Neutrophil (primary cell): Measurements from ENCODE around the gene MAN1A1.

Source experiments
- H3K27ac ChIP-seq: fragments of 200-600 bp; sonication (generic); 2 replicates; pipeline ENCODE4 v1.5.1; 2016; ENCODE audit warnings: mild to moderate bottlenecking, moderate library complexity
- H3K27me3 ChIP-seq: fragments of 200-600 bp; sonication (generic); 2 replicates; pipeline ENCODE4 v1.6.0; 2016; ENCODE audit warnings: mild to moderate bottlenecking
- H3K36me3 ChIP-seq: fragments of 200-600 bp; sonication (generic); 2 replicates; pipeline ENCODE4 v1.5.1; 2017
- H3K4me1 ChIP-seq, 2 experiments: fragments of 200-600 bp in 1 of 2; sonication (generic) in 1 of 2; 1 replicate in 1 of 2; 2 replicates in 1 of 2; pipeline versions ENCODE4 v1.5.1 to v1.6.1; 2013 to 2016; ENCODE audit warnings: low read depth in 1 of 2, low read length in 1 of 2, mild to moderate bottlenecking in 1 of 2, moderate library complexity in 1 of 2; ENCODE audit not compliant: control insufficient read depth in 1 of 2, insufficient read depth in 1 of 2
- H3K4me3 ChIP-seq, 2 experiments: fragments of 200-600 bp in 1 of 2; sonication (generic) in 1 of 2; 1 replicate in 1 of 2; 2 replicates in 1 of 2; pipeline ENCODE4 v1.5.1; 2013 to 2016; ENCODE audit warnings: low read depth in 1 of 2, low read length in 1 of 2, mild to moderate bottlenecking in 1 of 2, moderate library complexity in 1 of 2
- H3K9me3 ChIP-seq: fragments of 200-600 bp; sonication (generic); 2 replicates; pipeline ENCODE4 v1.5.1; 2016
- CTCF ChIP-seq: fragments of 200-600 bp; sonication (generic); IDR thresholded peaks from 2 replicates; pipeline ENCODE4 v1.5.1; 2016; ENCODE audit warnings: antibody characterized with exemption

MAN1A1 gene

GRCh38 chr6:119325559-119326265 is 23.8 kb downstream of the MAN1A1 start:
- H3K4me1 ChIP-seq = no peaks in the 10 kb centered on the region
- H3K27me3 ChIP-seq = no peaks in the 10 kb centered on the region
- TF ChIP-seq CTCF = no peak
- H3K9me3 ChIP-seq = no peaks in the 10 kb centered on the region
- no peaks in the 10 kb centered on the region for H3K36me3 ChIP-seq
- no peak overlapping the region for H3K4me3 ChIP-seq
- no peak overlapping the region for H3K27ac ChIP-seq

- Histone ChIP-seq H3K4me3 (no peak overlapping the region), H3K9me3 (no peaks in the 10 kb centered on the region), H3K36me3 (no peaks in the 10 kb centered on the region), H3K27me3 (no peaks in the 10 kb centered on the region), H3K27ac (no peak overlapping the region), H3K4me1 (no peaks in the 10 kb centered on the region)
- TF ChIP-seq CTCF = no peak
Observed at GRCh38 chr6:119324718-119325117, 24.8 kb downstream of the MAN1A1 start.

- no peak overlapping the region for H3K27ac ChIP-seq
- H3K4me3 ChIP-seq = no peak overlapping the region
- H3K36me3 ChIP-seq = no peaks in the 10 kb centered on the region
- no peaks in the 10 kb centered on the region for H3K9me3 ChIP-seq
- H3K4me1 ChIP-seq = no peaks in the 10 kb centered on the region
- no peak for TF ChIP-seq CTCF
- no peaks in the 10 kb centered on the region for H3K27me3 ChIP-seq
Observed at GRCh38 chr6:119323931-119324330, 25.6 kb downstream of the MAN1A1 start.

- no peak for TF ChIP-seq CTCF
- no peaks in the 10 kb centered on the region for H3K36me3 ChIP-seq
- H3K27me3 ChIP-seq = no peaks in the 10 kb centered on the region
- no peaks in the 10 kb centered on the region for H3K9me3 ChIP-seq
- H3K4me1 ChIP-seq = peaks cover 0 to 2% of the 10 kb centered on the region in 2 experiments
- H3K27ac ChIP-seq = no peak overlapping the region
- H3K4me3 ChIP-seq = no peak overlapping the region
Observed at GRCh38 chr6:119323478-119323877, 26.1 kb downstream of the MAN1A1 start.

GRCh38 chr6:119322715-119323350 is 26.7 kb downstream of the MAN1A1 start:
- Histone ChIP-seq H3K27me3 (no peaks in the 10 kb centered on the region), H3K36me3 (no peaks in the 10 kb centered on the region), H3K4me1 (peaks cover 0 to 7% of the 10 kb centered on the region in 2 experiments), H3K27ac (no peak overlapping the region), H3K9me3 (no peaks in the 10 kb centered on the region), H3K4me3 (no peak overlapping the region)
- TF ChIP-seq CTCF = no peak
